AG09319 (cell line): ENCODE results near the gene CA10.

Experiments
- DNase-seq: peaks from one replicate; pipeline ENCODE4 v3.0.0-alpha.2; 2010; ENCODE audit warnings: low read depth; ENCODE audit errors: extremely low read depth
- CTCF ChIP-seq: IDR thresholded peaks from 2 replicates; pipeline ENCODE4 v1.5.1; 2011; ENCODE audit warnings: low read depth, mild to moderate bottlenecking, inconsistent platforms, low read length, moderate library complexity

Gene CA10

GRCh38 chr17:52032454-52032853, 126.1 kb downstream of the CA10 start:
- no peak for DNase-seq
- no peak for TF ChIP-seq CTCF

- DNase-seq = no peak
- no peak for TF ChIP-seq CTCF
Measured at GRCh38 chr17:52030052-52030451, 128.5 kb downstream of the CA10 start.

- no peak for DNase-seq
Measured at GRCh38 chr17:52027620-52028295, 130.8 kb downstream of the CA10 start.

GRCh38 chr17:52027081-52027480, 131.4 kb downstream of the CA10 start:
- no peak for DNase-seq
- TF ChIP-seq CTCF = no peak

More at GRCh38 chr17:52027620-52028295, 130.8 kb downstream of the CA10 start:
- TF ChIP-seq CTCF = no peak

GRCh38 chr17:52026075-52026474, 132.4 kb downstream of the CA10 start:
- DNase-seq = no peak
- no peak for TF ChIP-seq CTCF

GRCh38 chr17:52025236-52025635, 133.3 kb downstream of the CA10 start:
- TF ChIP-seq CTCF = no peak
- DNase-seq = no peak

- DNase-seq = no peak
- no peak for TF ChIP-seq CTCF
Measured at GRCh38 chr17:52024300-52024870, 134.1 kb downstream of the CA10 start.
